ENCODE data around the gene SEMA6A. TPM values are rescaled to one million over a fixed set of nuclear protein-coding genes. Genes with fewer than 3 reads are reported as not detected.
A peak's percentile ranks its signal among the peaks of the same experiment; 100 is the strongest.

The SEMA6A gene
- total RNA-seq, 1 donor from 2014 or later = 18.8 TPM

DNA sequence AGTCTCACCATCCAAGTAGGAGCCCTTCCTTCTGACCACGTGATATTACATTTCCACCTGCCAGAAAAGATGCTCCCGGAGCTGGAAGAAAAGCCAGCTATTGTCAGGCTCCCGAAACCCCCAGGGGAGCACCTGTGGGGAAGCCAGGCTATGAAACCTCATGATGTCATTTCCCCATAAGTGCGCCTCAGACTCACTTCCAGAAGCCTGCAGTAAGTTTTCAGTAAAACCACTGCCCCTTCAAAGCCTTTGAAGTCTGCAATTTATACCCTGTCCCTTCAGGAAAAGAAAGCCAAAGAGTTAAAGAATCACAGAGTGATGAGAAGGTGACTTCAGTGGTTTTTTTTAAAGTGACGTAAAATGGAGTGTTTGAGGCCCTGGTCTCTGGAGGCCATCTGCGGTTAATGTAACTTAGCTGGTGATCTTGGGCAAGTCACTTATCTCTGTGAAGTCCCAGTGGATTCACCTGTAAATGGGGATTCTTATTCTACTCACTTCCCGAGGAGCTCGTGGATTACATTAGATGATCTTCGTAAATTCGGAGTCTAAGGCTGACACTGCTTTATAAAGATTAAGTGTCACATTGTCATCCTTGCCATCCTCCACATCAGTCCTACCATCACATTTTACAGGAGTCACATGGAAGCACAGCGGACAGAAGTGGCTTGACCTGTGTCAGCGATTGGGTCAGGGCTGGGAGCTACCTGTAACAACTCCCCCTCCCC, 2.6 kb upstream of the SEMA6A start:
- no peak for DNase-seq (ENCODE audit: low read depth in 2 of 2)

DNA sequence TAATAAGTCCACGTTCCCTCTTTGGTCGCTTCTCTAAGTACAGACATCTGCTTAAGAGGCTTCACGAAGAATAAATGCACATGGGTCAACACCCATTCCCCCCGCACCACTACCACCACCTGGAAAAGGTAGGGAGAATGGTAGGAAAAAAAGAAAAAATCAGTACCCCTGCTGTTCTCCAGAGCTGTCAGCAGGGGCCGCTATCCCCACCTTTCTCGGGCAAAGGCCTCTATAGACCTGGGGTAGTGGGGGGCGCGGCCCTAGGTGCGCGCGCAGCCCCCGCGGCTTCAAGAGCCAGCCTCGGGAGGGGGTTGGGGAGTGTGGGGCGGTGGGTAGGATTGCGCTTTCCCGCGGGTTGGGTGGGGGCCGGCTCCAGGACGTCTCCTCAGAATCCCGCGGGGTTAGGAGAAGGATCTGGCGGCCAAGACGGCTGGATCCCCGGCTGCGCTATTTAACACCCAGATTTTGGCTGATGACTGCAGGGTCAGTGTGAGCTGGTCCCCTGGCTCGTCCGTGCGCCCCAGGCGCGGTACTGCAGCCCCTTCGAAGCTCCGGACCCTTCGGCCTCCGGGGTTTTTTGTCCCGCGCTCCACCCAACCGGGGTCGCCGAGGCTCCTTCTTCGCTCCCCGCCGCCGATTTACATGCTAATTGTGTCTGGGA, 1.6 kb upstream of the SEMA6A start:
- peak; percentile 57 to 85 for DNase-seq (ENCODE audit: low read depth in 2 of 2)

DNA sequence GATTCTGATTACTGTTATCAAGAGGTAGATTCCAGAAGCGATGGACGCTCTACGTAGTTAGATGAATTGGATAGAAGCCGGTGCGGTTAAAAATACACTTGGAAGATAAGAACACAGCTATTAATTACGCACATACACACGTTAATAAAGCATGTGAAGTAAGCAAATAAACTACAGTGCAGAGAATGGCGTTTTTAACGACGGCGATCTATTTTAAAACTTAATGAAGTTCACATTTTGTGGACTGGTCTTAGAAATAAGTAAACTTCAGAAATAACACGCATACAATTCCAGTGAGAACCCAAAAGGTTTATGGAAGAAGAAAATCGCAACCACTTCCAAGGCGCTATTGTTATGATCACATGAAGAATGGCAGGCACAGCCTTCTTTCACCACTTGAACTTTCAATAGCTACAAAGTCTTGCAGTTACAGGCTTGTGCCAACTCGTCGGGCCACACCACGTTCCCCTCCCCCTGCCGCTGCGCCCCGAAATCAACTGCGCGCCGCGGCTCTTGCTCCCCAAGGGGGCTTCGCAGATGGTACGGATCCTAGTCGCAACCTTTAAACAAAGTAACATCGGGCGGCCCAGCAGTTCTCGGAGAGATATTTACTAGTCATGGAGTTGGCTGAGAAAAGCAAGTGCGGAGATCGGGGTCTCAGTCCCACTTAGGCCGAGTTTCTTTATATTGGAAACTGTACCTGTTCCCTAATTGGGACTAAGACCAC, 866 bp upstream of the SEMA6A start:
- peak in 1 of 2 donors; percentile 13 for DNase-seq (ENCODE audit: low read depth in 2 of 2)

GRCh38 chr5:116573702-116574366, 789 bp downstream of the SEMA6A start:
- DNase-seq (ENCODE audit: low read depth in 2 of 2) = peak; percentile 18 to 44

DNA sequence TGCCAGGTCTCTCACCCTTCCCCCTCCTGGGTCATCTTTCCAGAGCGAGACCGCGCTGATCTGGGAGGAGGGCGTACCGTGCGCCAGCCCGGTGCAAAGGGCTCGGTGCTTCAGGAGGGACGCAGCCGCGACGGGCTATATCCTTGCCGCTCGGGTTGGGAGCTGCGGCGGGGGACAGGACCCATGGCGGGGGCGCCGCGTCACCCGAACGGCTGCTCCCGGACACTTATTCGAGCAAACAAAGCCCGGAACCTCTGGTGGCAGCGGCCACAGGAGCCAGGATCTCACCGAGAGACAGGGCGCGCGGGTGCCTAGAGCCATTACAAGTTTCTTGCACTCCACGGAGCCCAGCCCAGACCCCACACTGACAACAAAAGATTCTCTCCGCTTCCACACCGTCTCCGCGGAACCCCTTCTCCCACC, 1.3 kb downstream of the SEMA6A start:
- peak; percentile 20 to 41 for DNase-seq (ENCODE audit: low read depth in 2 of 2)

- peak; percentile 11 to 54 for DNase-seq (ENCODE audit: low read depth in 2 of 2)
These were observed 2.0 kb downstream of the SEMA6A start for GRCh38 chr5:116572350-116573278.

DNA sequence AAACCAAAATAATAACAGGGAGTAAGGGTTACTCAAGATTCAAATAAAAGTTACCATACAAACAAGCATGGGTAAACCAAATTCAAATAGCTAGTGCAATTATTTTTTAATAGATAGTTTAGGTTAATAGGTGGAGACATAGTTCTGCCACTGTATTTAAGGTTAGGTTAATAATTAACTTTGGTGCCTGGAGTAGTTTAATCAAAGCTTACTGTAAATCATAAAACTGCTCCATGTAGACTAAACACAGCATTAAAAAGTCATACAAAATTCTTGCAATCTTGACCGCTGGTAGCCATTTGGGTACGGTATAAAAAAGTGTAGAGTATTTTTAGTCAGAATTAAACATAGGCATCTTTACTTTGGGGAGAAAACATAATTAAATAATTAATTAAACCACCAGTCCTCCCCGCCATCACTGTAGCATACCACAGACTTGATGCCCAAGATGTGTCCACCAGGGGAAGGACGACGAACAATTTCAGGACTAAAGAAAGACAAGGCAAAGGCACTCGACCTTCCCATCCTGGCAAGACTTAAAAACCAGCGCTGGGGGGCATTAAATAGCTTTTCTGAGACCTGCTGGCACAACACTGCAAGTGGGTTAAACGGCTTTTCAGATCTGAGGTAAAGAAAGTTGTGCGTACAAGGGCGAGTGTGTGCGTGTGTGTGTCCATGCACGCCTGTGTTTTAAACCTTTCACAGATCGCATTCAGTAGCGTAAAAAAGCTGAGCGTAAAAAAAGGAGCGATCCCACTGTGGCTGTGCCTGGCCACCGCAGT, 2.9 kb downstream of the SEMA6A start:
- DNase-seq (ENCODE audit: low read depth in 2 of 2) = no peak

- DNase-seq (ENCODE audit: low read depth in 2 of 2) = no peak
These were observed 4.6 kb downstream of the SEMA6A start for GRCh38 chr5:116569999-116570398.

- DNase-seq (ENCODE audit: low read depth in 2 of 2) = no peak
These were observed 7.5 kb downstream of the SEMA6A start for GRCh38 chr5:116567106-116567505.

DNA sequence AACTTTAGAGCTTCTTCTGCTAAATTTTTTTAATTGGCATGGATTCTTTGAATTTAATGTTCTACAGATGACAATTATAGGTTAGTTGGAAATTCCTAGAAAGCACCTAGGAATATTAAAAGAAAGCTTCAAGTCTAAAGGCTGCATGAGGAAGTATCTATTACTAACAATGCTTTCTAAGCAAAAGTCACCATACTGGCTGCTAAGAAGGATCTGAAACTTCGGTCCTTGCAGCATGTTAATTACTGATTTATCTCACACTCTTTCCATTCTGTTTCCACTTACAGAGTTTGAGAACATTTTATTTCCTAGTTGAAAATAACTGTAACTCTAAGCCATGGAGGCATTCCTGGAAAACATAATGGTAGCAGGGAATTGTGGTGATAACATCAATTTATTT, 8.4 kb downstream of the SEMA6A start:
- DNase-seq (ENCODE audit: low read depth in 2 of 2) = no peak

GRCh38 chr5:116564756-116565490, 9.7 kb downstream of the SEMA6A start:
- no peak for DNase-seq (ENCODE audit: low read depth in 2 of 2)

GRCh38 chr5:116564312-116564711, 10.3 kb downstream of the SEMA6A start:
- no peak for DNase-seq (ENCODE audit: low read depth in 2 of 2)

- no peak for DNase-seq (ENCODE audit: low read depth in 2 of 2)
These were observed 10.8 kb downstream of the SEMA6A start for GRCh38 chr5:116563736-116564308.

- DNase-seq (ENCODE audit: low read depth in 2 of 2) = no peak
These were observed 12.0 kb downstream of the SEMA6A start for GRCh38 chr5:116562669-116563068.

DNA sequence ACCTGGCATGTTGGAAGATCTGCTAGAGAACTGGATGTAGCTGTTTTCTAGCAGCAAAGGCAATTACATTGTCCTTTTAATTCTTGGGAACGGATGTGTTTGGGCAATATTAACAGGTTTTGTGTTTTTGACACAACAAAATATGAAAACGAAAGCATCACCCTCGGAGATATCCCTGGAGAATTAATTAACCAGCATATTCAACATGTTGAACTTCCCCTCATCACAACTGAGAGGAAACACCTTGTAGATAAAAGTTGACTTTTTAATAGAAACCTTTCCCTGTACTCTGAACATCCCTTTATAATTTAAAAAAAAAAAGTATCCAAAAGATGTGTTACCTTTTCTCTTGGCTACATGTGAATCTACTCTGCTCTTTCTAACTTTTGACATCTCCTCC, 13.0 kb downstream of the SEMA6A start:
- DNase-seq (ENCODE audit: low read depth in 2 of 2) = peak in 1 of 2 donors; percentile 30

- no peak for DNase-seq (ENCODE audit: low read depth in 2 of 2)
These were observed 14.9 kb downstream of the SEMA6A start for GRCh38 chr5:116559673-116560164.

DNA sequence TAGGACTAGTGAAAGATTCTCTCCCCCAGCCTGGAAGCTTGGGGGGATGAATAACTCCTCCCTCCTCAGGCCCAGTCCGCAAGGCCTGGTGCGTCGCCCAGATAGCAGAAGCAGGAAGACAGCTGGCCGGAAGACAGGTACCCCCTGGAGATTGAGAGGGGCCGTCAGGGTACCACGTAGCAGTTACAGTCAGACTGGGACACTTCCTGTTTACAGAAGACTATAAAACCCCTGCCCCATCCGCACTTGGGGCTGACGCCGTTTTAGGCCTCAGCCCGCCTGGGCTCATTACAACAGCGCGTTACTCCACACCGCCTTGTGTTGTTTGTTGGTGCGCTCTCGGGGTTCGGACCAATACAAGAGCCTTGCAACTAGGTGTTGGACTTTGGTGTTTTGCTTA, 15.4 kb downstream of the SEMA6A start:
- DNase-seq (ENCODE audit: low read depth in 2 of 2) = no peak

GRCh38 chr5:116557669-116558271, 16.9 kb downstream of the SEMA6A start:
- peak; percentile 32 to 49 for DNase-seq (ENCODE audit: low read depth in 2 of 2)

All from lung microvascular endothelial cell (primary cell).